GM19452 (cell line): ENCODE results near the gene FNDC5.

ENCODE experiments used
- ATAC-seq: cut with Tn5 transposase; IDR thresholded peaks from one replicate; pipeline ENCODE4 v1.9.1; 2021; ENCODE audit not compliant: unreplicated experiment

Gene FNDC5

GRCh38 chr1:32817159-32817814 is 53.4 kb downstream of the FNDC5 start, which contains the start of the genes S100PBP and YARS1:
Gene S100PBP (plus strand): TSS chr1:32817653. CDS start chr1:32826100, 8,447 bp downstream.
Gene YARS1 (minus strand): TSS chr1:32817358. CDS start chr1:32817244, 114 bp downstream.
- ATAC-seq = peak; percentile 79

DNA sequence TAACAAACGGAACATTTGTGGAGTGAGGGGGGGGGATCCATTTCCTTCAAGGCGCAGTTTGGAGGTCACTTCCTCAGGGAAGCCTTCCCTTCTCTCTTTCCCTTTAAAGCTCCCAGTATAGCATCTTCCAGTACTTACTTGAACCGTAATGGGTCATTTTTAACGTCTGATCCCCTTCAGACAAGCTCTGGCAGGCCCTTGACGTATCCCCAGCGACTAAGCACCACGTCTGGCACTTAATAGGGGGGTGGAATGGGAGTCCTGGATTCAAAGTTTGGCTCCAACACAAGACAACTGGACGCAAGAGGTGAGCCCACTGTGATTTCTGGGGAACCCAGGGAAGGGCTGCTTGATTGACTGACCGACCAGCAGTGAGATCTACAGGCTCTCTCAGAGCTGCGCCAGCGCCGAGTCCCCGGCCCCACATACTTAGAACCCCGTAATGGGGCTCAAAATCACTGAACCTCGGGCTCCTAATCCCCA is 54.0 kb downstream of the FNDC5 start:
- peak; percentile 4 for ATAC-seq

- ATAC-seq = no peak
These were observed 56.6 kb downstream of the FNDC5 start for GRCh38 chr1:32813941-32814739.
